H1 (cell line): ENCODE data around the gene PEAK1. TPM values are rescaled to one million over a fixed set of nuclear protein-coding genes. Genes with fewer than 3 reads are reported as not detected.

Experiments
- CTCF ChIA-PET: fragments of 300-600 bp; sonication (Branson Sonifier 250); formaldehyde crosslinking; loops from one replicate; lab custom pipeline; 2021; ENCODE audit not compliant: partially characterized antibody; lab: Charles Lee
- POLR2A ChIA-PET: fragments of 300-600 bp; sonication (Branson Sonifier 250); formaldehyde crosslinking; loops from one replicate; lab custom pipeline; 2021; ENCODE audit warnings: inconsistent platforms; ENCODE audit not compliant: partially characterized antibody; lab: Charles Lee
- DNase-seq, 2 experiments: peaks; one replicate each; pipeline versions ENCODE4 v3.0.0 to v3.0.0-alpha.2; 2010 to 2022; ENCODE audit warnings: low spot score in 2 of 2, low read depth in 1 of 2, mixed read lengths in 1 of 2
- FAIRE-seq: peaks from 2 replicates; lab custom pipeline; 2011; peaks lifted over from hg19 to GRCh38; lab: Jason Lieb, UNC
- H2AFZ ChIP-seq: 2 replicates; pipeline ENCODE4 v1.8.1; 2012; ENCODE audit warnings: low read length, inconsistent platforms
- H2AK5ac ChIP-seq: 2 replicates; pipeline ENCODE4 v1.6.1; 2013; ENCODE audit warnings: low read depth, low read length
- H2BK120ac ChIP-seq: replicated peaks from 2 replicates; pipeline ENCODE3; 2013; ENCODE audit warnings: low read depth, low read length, inconsistent platforms
- H2BK12ac ChIP-seq: 2 replicates; pipeline ENCODE4 v1.6.1; 2013; ENCODE audit warnings: low read depth, low read length
- H2BK15ac ChIP-seq: 2 replicates; pipeline ENCODE4 v1.6.1; 2013; ENCODE audit warnings: low read length
- H2BK20ac ChIP-seq: 2 replicates; pipeline ENCODE4 v1.6.1; 2013; ENCODE audit warnings: low read length
- H2BK5ac ChIP-seq: 2 replicates; pipeline ENCODE4 v1.6.1; 2013; ENCODE audit warnings: low read depth, low read length
- H3K14ac ChIP-seq: 2 replicates; pipeline ENCODE4 v1.6.1; 2013; ENCODE audit warnings: inconsistent platforms; ENCODE audit not compliant: insufficient read length
- H3K18ac ChIP-seq: 2 replicates; pipeline ENCODE4 v1.6.1; 2013; ENCODE audit warnings: low read length; ENCODE audit errors: extremely low read depth
- H3K23ac ChIP-seq: 2 replicates; pipeline ENCODE4 v1.6.1; 2013; ENCODE audit warnings: inconsistent platforms; ENCODE audit not compliant: insufficient read length
- H3K23me2 ChIP-seq: 2 replicates; pipeline ENCODE4 v1.6.1; 2013; ENCODE audit warnings: low read depth, low read length
- H3K27ac ChIP-seq: 2 replicates; pipeline ENCODE4 v1.6.1; 2011; ENCODE audit warnings: low read depth, low read length, inconsistent platforms
- H3K27me3 ChIP-seq, 4 experiments: replicated peaks in 1 of 4; 1 replicate in 1 of 4; 2 replicates in 3 of 4; pipeline versions ENCODE4 v1.6.1 to v1.8.1; 2011 to 2013; ENCODE audit warnings: low read length in 3 of 4, mild to moderate bottlenecking in 3 of 4, inconsistent platforms in 2 of 4, mixed read lengths in 2 of 4, moderate library complexity in 1 of 4; ENCODE audit not compliant: control insufficient read depth in 3 of 4, insufficient read depth in 3 of 4; ENCODE audit errors: extremely low read depth in 1 of 4
- H3K36me3 ChIP-seq, 4 experiments: 2 replicates each; pipeline versions ENCODE4 v1.6.1 to v1.8.1; 2011 to 2013; ENCODE audit warnings: mild to moderate bottlenecking in 4 of 4, low read length in 3 of 4, moderate library complexity in 2 of 4, control low read depth in 1 of 4, inconsistent platforms in 1 of 4; ENCODE audit not compliant: insufficient read depth in 4 of 4, control insufficient read depth in 2 of 4
- H3K4ac ChIP-seq: replicated peaks from 2 replicates; pipeline ENCODE3; 2013; ENCODE audit warnings: low read length, low read depth, mixed read lengths, inconsistent platforms; ENCODE audit not compliant: insufficient read length
- H3K4me1 ChIP-seq, 4 experiments: replicated peaks in 1 of 4; 1 replicate in 1 of 4; 2 replicates in 3 of 4; pipeline versions ENCODE4 v1.6.1 to v1.8.1; 2011 to 2013; ENCODE audit warnings: low read length in 3 of 4, inconsistent platforms in 2 of 4, mixed read lengths in 1 of 4; ENCODE audit not compliant: insufficient read depth in 4 of 4, control insufficient read depth in 3 of 4
- H3K4me2 ChIP-seq, 2 experiments: 2 replicates each; pipeline versions ENCODE4 v1.6.1 to v1.8.1; 2011 to 2013; ENCODE audit warnings: low read depth in 2 of 2, low read length in 2 of 2, control low read depth in 1 of 2, inconsistent platforms in 1 of 2, mild to moderate bottlenecking in 1 of 2; ENCODE audit not compliant: insufficient read depth in 1 of 2
- H3K4me3 ChIP-seq, 4 experiments: fragments of 200-600, 300-600 bp in 1 of 4; sonication (generic), shearing (Covaris generic), sonication (Bioruptor Twin) in 1 of 4; 2 replicates each; pipeline versions ENCODE4 v1.5.1 to v1.8.1; 2011 to 2016; ENCODE audit warnings: low read length in 4 of 4, low read depth in 3 of 4, control low read depth in 2 of 4, inconsistent platforms in 2 of 4, mild to moderate bottlenecking in 2 of 4, mixed read lengths in 1 of 4, moderate library complexity in 1 of 4; ENCODE audit not compliant: insufficient read depth in 2 of 4; ENCODE audit errors: extremely low read depth in 1 of 4
- H3K56ac ChIP-seq: replicated peaks from 2 replicates; pipeline ENCODE3; 2013; ENCODE audit warnings: low read depth, mild to moderate bottlenecking, mixed read lengths, low read length, inconsistent platforms; ENCODE audit not compliant: insufficient read length
- H3K79me1 ChIP-seq: 2 replicates; pipeline ENCODE4 v1.6.1; 2013; ENCODE audit warnings: low read depth, low read length, control low read depth
- H3K79me2 ChIP-seq, 2 experiments: 2 replicates each; pipeline versions ENCODE4 v1.6.1 to v1.8.1; 2012 to 2013; ENCODE audit warnings: low read length in 2 of 2, mild to moderate bottlenecking in 2 of 2, inconsistent platforms in 1 of 2; ENCODE audit not compliant: insufficient read depth in 2 of 2, control insufficient read depth in 1 of 2
- H3K9ac ChIP-seq, 4 experiments: replicated peaks in 1 of 4; 1 replicate in 1 of 4; 2 replicates in 3 of 4; pipeline versions ENCODE4 v1.6.1 to v1.8.1; 2011 to 2013; ENCODE audit warnings: low read depth in 3 of 4, low read length in 3 of 4, control low read depth in 2 of 4, mild to moderate bottlenecking in 2 of 4, moderate library complexity in 2 of 4, inconsistent platforms in 1 of 4; ENCODE audit errors: extremely low read depth in 1 of 4
- H3K9me3 ChIP-seq, 2 experiments: 2 replicates each; pipeline versions ENCODE4 v1.6.1 to v1.8.1; 2012 to 2013; ENCODE audit warnings: mild to moderate bottlenecking in 2 of 2, moderate library complexity in 2 of 2, control low read depth in 1 of 2, inconsistent platforms in 1 of 2, low read depth in 1 of 2, low read length in 1 of 2, mixed read lengths in 1 of 2; ENCODE audit not compliant: insufficient read depth in 2 of 2
- H4K20me1 ChIP-seq, 2 experiments: replicated peaks in 1 of 2; 2 replicates each; pipeline versions ENCODE3 to v1.8.1; 2011 to 2013; ENCODE audit warnings: inconsistent platforms in 2 of 2, low read length in 2 of 2, mild to moderate bottlenecking in 1 of 2; ENCODE audit not compliant: insufficient read depth in 2 of 2, control insufficient read depth in 1 of 2
- H4K5ac ChIP-seq: 2 replicates; pipeline ENCODE4 v1.6.1; 2013; ENCODE audit warnings: low read length, low read depth, mixed read lengths, inconsistent platforms; ENCODE audit not compliant: insufficient read length
- H4K8ac ChIP-seq: 2 replicates; pipeline ENCODE4 v1.8.0; 2013; ENCODE audit warnings: mild to moderate bottlenecking, moderate library complexity, low read length, inconsistent platforms; ENCODE audit not compliant: insufficient read depth; ENCODE audit errors: extremely low read depth
- H4K91ac ChIP-seq: replicated peaks from 2 replicates; pipeline ENCODE3; 2013; ENCODE audit warnings: low read length, mixed read lengths, inconsistent platforms; ENCODE audit not compliant: insufficient read length
- ATF3 ChIP-seq: IDR thresholded peaks from 2 replicates; pipeline ENCODE4 v1.6.1; 2011; ENCODE audit warnings: low read depth, mild to moderate bottlenecking, low read length; ENCODE audit not compliant: insufficient read depth
- BCL11A ChIP-seq, 2 experiments: IDR thresholded peaks; one replicate each; pipeline ENCODE4 v1.6.1; 2011; ENCODE audit warnings: low read depth in 2 of 2, low read length in 2 of 2, mild to moderate bottlenecking in 2 of 2
- CHD2 ChIP-seq: IDR thresholded peaks from 2 replicates; pipeline ENCODE4 v1.6.1; 2012; ENCODE audit warnings: low read length, improper control_type of control experiment
- EGR1 ChIP-seq: IDR thresholded peaks from 2 replicates; pipeline ENCODE4 v1.6.1; 2011; ENCODE audit warnings: low read depth, low read length, borderline replicate concordance
- EZH2 ChIP-seq: fragments of 200-600 bp; sonication (generic); IDR thresholded peaks from 2 replicates; pipeline ENCODE4 v1.7.1; 2012; ENCODE audit warnings: low read depth, mild to moderate bottlenecking, moderate library complexity, low read length, inconsistent platforms; ENCODE audit not compliant: severe bottlenecking
- FOSL1 ChIP-seq: IDR thresholded peaks from 2 replicates; pipeline ENCODE4 v1.6.1; 2011; ENCODE audit warnings: mild to moderate bottlenecking, low read depth, low read length, moderate library complexity; ENCODE audit not compliant: insufficient read depth
- MAX ChIP-seq: IDR thresholded peaks from 2 replicates; pipeline ENCODE4 v1.6.1; 2012; ENCODE audit warnings: inconsistent platforms
- WGBS, 2 experiments: shearing (Covaris generic) in 1 of 2; methylation state at CpG; one replicate each; pipeline versions ENCODE4 v1.1.6 to v1.1.7; 2013 to 2015; ENCODE audit warnings: low lambda C conversion rate in 2 of 2, mixed read lengths in 2 of 2, inconsistent platforms in 1 of 2, low coverage in 1 of 2, missing lambda C conversion rate in 1 of 2; ENCODE audit not compliant: insufficient replicate concordance in 2 of 2, insufficient coverage in 1 of 2, insufficient read length in 1 of 2; ENCODE audit errors: extremely low coverage in 1 of 2, missing lambda C conversion rate in 1 of 2; 5-methylcytosine and 5-hydroxymethylcytosine counted together
- polyA plus RNA-seq, 7 experiments: library from polyadenylated mRNA; depleted of rRNA in 3 of 7; stranded (reverse) in 5 of 7; unstranded in 2 of 7; fragments of >200 nt in 5 of 7; fragments of 200-250 nt in 2 of 7; gene quantifications; 1 replicate in 5 of 7; 2 replicates in 1 of 7; 4 replicates in 1 of 7; pipeline versions ENCODE4 v1.2.1 to v1.2.3, GENCODE V29; 2011 to 2013; ENCODE audit warnings: missing spikeins in 2 of 7, mixed read lengths in 2 of 7
- total RNA-seq: library from RNA; stranded (reverse); fragmentation: NEBNext Ultra II Directional; extraction: Animal tissue kit (Norgen Biotek cat#: 25700); gene quantifications from 2 replicates; pipeline ENCODE4 v1.2.1, GENCODE V29; 2021

Gene PEAK1
- total and polyA plus RNA-seq, 2 of the 8 experiments (the other 6 are each of a cell fraction or from before 2014, with no cell fraction given), result 8.8 to 44.8 TPM

DNA sequence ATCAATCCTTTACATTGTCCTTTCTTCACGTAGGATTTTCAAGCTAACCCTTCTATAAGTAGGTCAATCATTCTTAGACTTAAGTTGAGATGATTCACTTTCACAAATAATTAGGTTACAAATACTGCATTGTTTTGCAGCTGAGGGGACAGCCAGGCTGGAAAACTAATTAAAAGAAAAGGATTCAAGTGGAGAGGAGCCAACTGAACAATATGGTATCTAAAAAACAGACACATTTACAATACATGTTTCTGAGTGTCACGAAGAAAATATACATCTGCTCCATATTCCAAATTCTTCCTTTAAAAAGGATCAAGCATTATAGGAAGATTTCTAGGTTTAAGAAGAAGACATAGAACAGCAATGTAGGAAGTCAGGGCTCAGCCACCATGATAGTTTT is 70.2 kb downstream of the PEAK1 start:
- Histone ChIP-seq H2BK5ac (no peak overlapping the region), H3K18ac (no peak overlapping the region), H3K36me3 (no peaks in the 10 kb centered on the region), H3K56ac (no peak overlapping the region), H2BK120ac (no peak overlapping the region), H4K20me1 (peaks cover 0 to 3% of the 10 kb centered on the region in 2 experiments), H3K27me3 (no peaks in the 10 kb centered on the region), H3K79me1 (no peaks in the 10 kb centered on the region), H3K9me3 (no peaks in the 10 kb centered on the region), H3K9ac (no peak overlapping the region), H3K4me1 (peaks cover 0 to 7% (median 2%) of the 10 kb centered on the region in 4 experiments; a peak in 4 of 7 replicates), H3K23me2 (no peaks in the 10 kb centered on the region; the same call in 1 of the 2 replicates), H3K14ac (no peak overlapping the region), H2BK12ac (no peak overlapping the region), H3K27ac (no peak overlapping the region), H3K4ac (no peak overlapping the region), H2BK20ac (no peak overlapping the region), H3K4me3 (no peak overlapping the region), H2BK15ac (no peak overlapping the region), H3K4me2 (no peak overlapping the region), H4K5ac (no peak overlapping the region), H2AFZ (no peak overlapping the region), H2AK5ac (no peak overlapping the region), H3K79me2 (0 out of 4 replicates have a peak, but pooled peaks cover 0 to 7% of the 10 kb centered on the region in 2 experiments), H3K23ac (no peak overlapping the region), H4K8ac (no peak overlapping the region), H4K91ac (no peak overlapping the region)
- DNase-seq (no peak), FAIRE-seq (no peak)
- CTCF ChIA-PET, result interaction anchor here (0.5 to 1.5 kb wide), 5 partner anchors 20 to 194 kb away, joined by 3 to 4 read pairs (median 3); partner anchors contain the start of gene PEAK1
- 84 to 100% methylated on average over 1 to 2 of the region's 2 CpGs for WGBS, 2 experiments
- POLR2A ChIA-PET, result no interaction called here
- TF ChIP-seq EGR1 (no peak), EZH2 (no peak), CHD2 (no peak), BCL11A (IDR thresholded peaks at IDR 0.05; ENCODE audit: low read depth in 2 of 2, low read length in 2 of 2) (no peak), ATF3 (no peak), MAX (no peak), FOSL1 (no peak)
